Epithelial cell of alveolus of lung (primary cell): ENCODE results near the gene LACRT. TPM values are rescaled to one million over a fixed set of nuclear protein-coding genes. Genes with fewer than 3 reads are reported as not detected.

Experiments
- total RNA-seq: library from RNA; depleted of rRNA; stranded (reverse); fragments of >200 nt; gene quantifications from 2 replicates; pipeline ENCODE4 v1.2.1, GENCODE V29; 2015

Gene LACRT
- total RNA-seq: not detected in 2 replicates

GRCh38 chr12:54634795-54635194 is at the start of gene LACRT:
TSS of gene LACRT (minus strand) at chr12:54634895. CDS start at chr12:54634841, 54 bp downstream.

GRCh38 chr12:54648265-54648664 is 13.6 kb upstream of the LACRT start, which contains the start of gene DCD:
TSS of gene DCD (minus strand) at chr12:54648365. CDS start at chr12:54648303, 62 bp downstream.

GRCh38 chr12:54588110-54588889 is 46.4 kb downstream of the LACRT start, which contains the start of gene PPP1R1A:
TSS of gene PPP1R1A (minus strand) at chr12:54588659. CDS start at chr12:54588488, 171 bp downstream.

Other genes starting within 250 kb of the LACRT start
- gene ITGA5, start 215.6 kb downstream of the LACRT start, total RNA-seq: 127 and 621 TPM in 2 replicates
- gene GTSF1, start 161.3 kb downstream of the LACRT start, total RNA-seq: not detected in 2 replicates
- gene NCKAP1L, start 137.1 kb downstream of the LACRT start, total RNA-seq: under 0.01 TPM in 1 of 2 replicates, not detected in the other
- gene PDE1B, start 85.3 kb downstream of the LACRT start, total RNA-seq: not detected in 2 replicates
- gene PPP1R1A, start 46.2 kb downstream of the LACRT start, total RNA-seq: not detected in 2 replicates
- gene DCD, start 13.5 kb upstream of the LACRT start, total RNA-seq: not detected in 2 replicates
- gene MUCL1, start 219.6 kb upstream of the LACRT start, total RNA-seq: not detected in 2 replicates